PC-3 (cell line): Measurements from ENCODE around the gene ADAMTS13. TPM values are rescaled to one million over a fixed set of nuclear protein-coding genes. Genes with fewer than 3 reads are reported as not detected.

Experiments
- ATAC-seq: fragments of 200-7000 bp; cut with Tn5 transposase; 2 replicates; pipeline ENCODE4 v1.9.1; 2020; ENCODE audit warnings: mild to moderate bottlenecking, moderate library complexity
- BruUV-seq: library from RNA; stranded (reverse); fragments of 400-500 nt; replicated peaks from 2 replicates; lab custom pipeline; 2021; lab: Mats Ljungman, UMichigan
- CTCF ChIA-PET: fragments of 300-600 bp; sonication (Branson Sonifier 250); formaldehyde crosslinking; loops from one replicate; lab custom pipeline; 2022; ENCODE audit warnings: antibody characterized with exemption; lab: Charles Lee
- POLR2A ChIA-PET: fragments of 300-600 bp; sonication (Branson Sonifier 250); formaldehyde crosslinking; loops from one replicate; lab custom pipeline; 2022; ENCODE audit warnings: antibody characterized with exemption; ENCODE audit not compliant: unreplicated experiment; lab: Charles Lee
- DNase-seq: peaks from one replicate; pipeline ENCODE4 v3.0.0-alpha.2; 2015
- H2AFZ ChIP-seq: fragments of 300-600 bp; sonication (generic); 2 replicates; pipeline ENCODE4 v1.6.0; 2016; ENCODE audit warnings: antibody characterized with exemption, low read length
- H3F3A ChIP-seq: fragments of 300-600 bp; sonication (generic); one replicate; pipeline ENCODE4 v1.6.0; 2017; ENCODE audit warnings: antibody characterized with exemption, low read length, control low read depth, mild to moderate bottlenecking; ENCODE audit not compliant: unreplicated experiment
- H3K27ac ChIP-seq: fragments of 300-600 bp; sonication (generic); 2 replicates; pipeline ENCODE4 v1.5.1; 2016; ENCODE audit warnings: mild to moderate bottlenecking, low read length
- H3K27me3 ChIP-seq: fragments of 300-600 bp; sonication (generic); 2 replicates; pipeline ENCODE4 v1.6.1; 2016; ENCODE audit warnings: low read length, mixed read lengths
- H3K36me3 ChIP-seq: fragments of 300-600 bp; sonication (generic); 2 replicates; pipeline ENCODE4 v1.6.1; 2016; ENCODE audit warnings: low read depth, mixed run types, low read length, mixed read lengths
- H3K4me1 ChIP-seq: fragments of 300-600 bp; sonication (generic); 2 replicates; pipeline ENCODE4 v1.5.1; 2016; ENCODE audit warnings: low read length; ENCODE audit not compliant: insufficient read depth
- H3K4me2 ChIP-seq: fragments of 300-600 bp; sonication (generic); 2 replicates; pipeline ENCODE4 v1.6.0; 2016; ENCODE audit warnings: low read length
- H3K4me3 ChIP-seq: fragments of 300-600 bp; sonication (generic); 2 replicates; pipeline ENCODE4 v1.5.1; 2016; ENCODE audit warnings: mild to moderate bottlenecking, low read length, mixed read lengths
- H3K79me2 ChIP-seq: fragments of 300-600 bp; sonication (generic); 2 replicates; pipeline ENCODE4 v1.6.1; 2017; ENCODE audit warnings: low read length, mixed read lengths
- H3K9ac ChIP-seq: fragments of 300-600 bp; sonication (generic); 2 replicates; pipeline ENCODE4 v1.6.0; 2016; ENCODE audit warnings: mild to moderate bottlenecking, low read length
- H3K9me2 ChIP-seq: fragments of 300-600 bp; sonication (generic); replicated peaks from 2 replicates; pipeline ENCODE4 v1.6.1; 2016; ENCODE audit warnings: mixed run types, low read length, mixed read lengths
- H3K9me3 ChIP-seq: fragments of 300-600 bp; sonication (generic); 2 replicates; pipeline ENCODE4 v1.6.1; 2016; ENCODE audit warnings: low read length, mixed read lengths
- H4K20me1 ChIP-seq: fragments of 300-600 bp; sonication (generic); 2 replicates; pipeline ENCODE4 v1.6.1; 2016; ENCODE audit warnings: low read length, mixed read lengths
- EZH2 ChIP-seq: fragments of 300-600 bp; sonication (generic); IDR thresholded peaks from one replicate; pipeline ENCODE4 v1.6.1; 2017; ENCODE audit warnings: antibody characterized with exemption, mild to moderate bottlenecking, low read length; ENCODE audit not compliant: unreplicated experiment
- EZH2phosphoT487 ChIP-seq: fragments of 300-600 bp; sonication (generic); IDR thresholded peaks from 2 replicates; pipeline ENCODE4 v1.6.1; 2018; ENCODE audit warnings: mild to moderate bottlenecking, antibody characterized with exemption, low read length, borderline replicate concordance
- intact Hi-C: fragments of 100-400 bp; cut with micrococcal nuclease; formaldehyde crosslinking; loops from 2 replicates; pipeline ENCODE4 v1.9.0; 2023
- total RNA-seq: library from RNA; depleted of rRNA; stranded (reverse); fragments of >200 nt; gene quantifications from 2 replicates; pipeline ENCODE4 v1.2.3, GENCODE V29; 2014
- TF ChIP-seq, protein P1 (sequence below): fragments of 300-600 bp; sonication (generic); conservative IDR thresholded peaks from 2 replicates; pipeline ENCODE4 v1.5.1; 2017; ENCODE audit warnings: antibody characterized with exemption, low read depth, mild to moderate bottlenecking, low read length

The ADAMTS13 gene
- total RNA-seq, 1 experiment from 2014 or later: 0.95 TPM

- ChIA-PET POLR2A (no interaction called here), CTCF (no interaction called here)
- DNase-seq (no peak), ATAC-seq (no peak)
- Histone ChIP-seq H3K27me3 (no peaks in the 10 kb centered on the region), H4K20me1 (no peaks in the 10 kb centered on the region), H2AFZ (no peak overlapping the region), H3K36me3 (no peaks in the 10 kb centered on the region; the same call in 1 of the 2 replicates), H3F3A (no peaks in the 10 kb centered on the region), H3K79me2 (no peaks in the 10 kb centered on the region), H3K9me3 (no peaks in the 10 kb centered on the region), H3K4me2 (no peak overlapping the region), H3K9me2 (no peaks in the 10 kb centered on the region), H3K4me3 (no peak overlapping the region), H3K27ac (no peak overlapping the region), H3K9ac (no peak overlapping the region), H3K4me1 (peaks cover 6% of the 10 kb centered on the region)
- intact Hi-C loops: no loop called here
- TF ChIP-seq EZH2 (no peak), EZH2phosphoT487 (no peak)
- TF ChIP-seq, protein P1, sequence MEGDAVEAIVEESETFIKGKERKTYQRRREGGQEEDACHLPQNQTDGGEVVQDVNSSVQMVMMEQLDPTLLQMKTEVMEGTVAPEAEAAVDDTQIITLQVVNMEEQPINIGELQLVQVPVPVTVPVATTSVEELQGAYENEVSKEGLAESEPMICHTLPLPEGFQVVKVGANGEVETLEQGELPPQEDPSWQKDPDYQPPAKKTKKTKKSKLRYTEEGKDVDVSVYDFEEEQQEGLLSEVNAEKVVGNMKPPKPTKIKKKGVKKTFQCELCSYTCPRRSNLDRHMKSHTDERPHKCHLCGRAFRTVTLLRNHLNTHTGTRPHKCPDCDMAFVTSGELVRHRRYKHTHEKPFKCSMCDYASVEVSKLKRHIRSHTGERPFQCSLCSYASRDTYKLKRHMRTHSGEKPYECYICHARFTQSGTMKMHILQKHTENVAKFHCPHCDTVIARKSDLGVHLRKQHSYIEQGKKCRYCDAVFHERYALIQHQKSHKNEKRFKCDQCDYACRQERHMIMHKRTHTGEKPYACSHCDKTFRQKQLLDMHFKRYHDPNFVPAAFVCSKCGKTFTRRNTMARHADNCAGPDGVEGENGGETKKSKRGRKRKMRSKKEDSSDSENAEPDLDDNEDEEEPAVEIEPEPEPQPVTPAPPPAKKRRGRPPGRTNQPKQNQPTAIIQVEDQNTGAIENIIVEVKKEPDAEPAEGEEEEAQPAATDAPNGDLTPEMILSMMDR: no peak
- BruUV-seq: no TSS peak
Observed at GRCh38 chr9:133490201-133490681, 68.1 kb downstream of the ADAMTS13 start.

GRCh38 chr9:133490865-133491655 is 68.9 kb downstream of the ADAMTS13 start:
- TF ChIP-seq EZH2phosphoT487: no peak
- Histone ChIP-seq H3K9me2 (no peaks in the 10 kb centered on the region), H3K4me1 (no peaks in the 10 kb centered on the region), H3K4me2 (no peak overlapping the region), H4K20me1 (no peaks in the 10 kb centered on the region), H3K9me3 (no peaks in the 10 kb centered on the region), H3K9ac (no peak overlapping the region), H3F3A (no peaks in the 10 kb centered on the region), H3K79me2 (no peaks in the 10 kb centered on the region), H3K27me3 (no peaks in the 10 kb centered on the region), H3K4me3 (no peak overlapping the region), H3K36me3 (no peaks in the 10 kb centered on the region; the same call in 1 of the 2 replicates), H2AFZ (no peak overlapping the region), H3K27ac (no peak overlapping the region)
- no TSS peak for BruUV-seq
- ATAC-seq: no peak
- DNase-seq: no peak
- intact Hi-C loops: no loop called here
- POLR2A ChIA-PET: no interaction called here
- CTCF ChIA-PET: no interaction called here

- no peaks in the 10 kb centered on the region for H3K27me3 ChIP-seq
- TF ChIP-seq EZH2: no peak
- no peaks in the 10 kb centered on the region for H3F3A ChIP-seq
- BruUV-seq: no TSS peak
- H2AFZ ChIP-seq: no peak overlapping the region
- no peaks in the 10 kb centered on the region for H4K20me1 ChIP-seq
- ATAC-seq (no peak), DNase-seq (no peak)
- no peak overlapping the region for H3K27ac ChIP-seq
- ChIA-PET POLR2A (no interaction called here), CTCF (no interaction called here)
- H3K9ac ChIP-seq: no peak overlapping the region
- H3K36me3 ChIP-seq: no peaks in the 10 kb centered on the region
- no peaks in the 10 kb centered on the region for H3K9me3 ChIP-seq
- H3K79me2 ChIP-seq: no peaks in the 10 kb centered on the region
- no peak overlapping the region for H3K4me3 ChIP-seq
- H3K4me1 ChIP-seq: no peaks in the 10 kb centered on the region
- no peak overlapping the region for H3K4me2 ChIP-seq
- intact Hi-C loops: no loop called here
- no peaks in the 10 kb centered on the region for H3K9me2 ChIP-seq
Observed at GRCh38 chr9:133491656-133491925, 69.4 kb downstream of the ADAMTS13 start.
